GM19324 (cell line): ENCODE results near the gene EEF1G.
"Not testable (repeated sequence)": the region's sequence is repeated elsewhere in the genome, so short reads cannot be mapped to it uniquely, and the experiment has no call there.

ENCODE experiments used
- ATAC-seq: cut with Tn5 transposase; IDR thresholded peaks from one replicate; pipeline ENCODE4 v1.9.1; 2021; ENCODE audit warnings: mild to moderate bottlenecking, moderate library complexity; ENCODE audit not compliant: unreplicated experiment, low FRiP score

EEF1G gene

GRCh38 chr11:62580959-62581715 is 7.4 kb upstream of the EEF1G start:
- ATAC-seq = no peak

DNA sequence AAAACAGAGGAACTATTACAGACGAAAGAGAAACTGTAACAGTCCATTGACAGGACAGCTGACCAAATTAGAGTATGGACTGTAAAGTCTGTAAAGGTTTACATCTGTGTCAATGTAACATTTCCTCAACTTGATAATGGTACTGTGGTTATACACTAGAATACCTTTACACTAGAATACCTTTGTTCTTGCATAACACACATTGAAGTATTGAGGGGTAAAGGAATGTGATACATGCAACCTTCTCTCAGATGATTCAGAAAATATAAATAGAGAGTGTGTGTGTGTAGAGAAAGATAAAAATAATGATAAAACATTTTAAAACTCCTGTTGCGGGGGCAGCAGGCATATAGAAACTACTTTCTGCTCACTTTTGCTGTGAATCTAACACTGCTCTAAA is 5.6 kb upstream of the EEF1G start:
- no peak for ATAC-seq

DNA sequence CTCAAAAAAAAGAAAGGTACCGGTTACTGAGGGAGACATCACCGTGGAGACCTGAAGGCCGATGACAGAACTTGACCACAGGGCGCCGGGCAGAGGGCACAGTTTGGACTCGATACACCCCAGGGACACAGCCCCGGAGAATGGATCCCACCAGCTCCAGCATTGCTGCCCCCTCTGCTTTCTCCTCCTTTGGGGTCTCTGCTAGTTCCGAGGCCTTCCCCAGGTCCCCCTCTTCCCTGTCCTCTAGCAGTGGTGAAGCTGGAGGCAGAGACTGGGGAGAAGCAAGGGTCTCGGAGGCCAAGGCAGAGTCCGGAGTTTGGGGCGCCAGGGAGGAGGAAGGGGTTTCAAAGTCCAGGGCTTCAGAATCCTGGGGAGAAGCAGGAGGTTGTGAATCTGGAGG is 4.8 kb upstream of the EEF1G start:
- no peak for ATAC-seq

DNA sequence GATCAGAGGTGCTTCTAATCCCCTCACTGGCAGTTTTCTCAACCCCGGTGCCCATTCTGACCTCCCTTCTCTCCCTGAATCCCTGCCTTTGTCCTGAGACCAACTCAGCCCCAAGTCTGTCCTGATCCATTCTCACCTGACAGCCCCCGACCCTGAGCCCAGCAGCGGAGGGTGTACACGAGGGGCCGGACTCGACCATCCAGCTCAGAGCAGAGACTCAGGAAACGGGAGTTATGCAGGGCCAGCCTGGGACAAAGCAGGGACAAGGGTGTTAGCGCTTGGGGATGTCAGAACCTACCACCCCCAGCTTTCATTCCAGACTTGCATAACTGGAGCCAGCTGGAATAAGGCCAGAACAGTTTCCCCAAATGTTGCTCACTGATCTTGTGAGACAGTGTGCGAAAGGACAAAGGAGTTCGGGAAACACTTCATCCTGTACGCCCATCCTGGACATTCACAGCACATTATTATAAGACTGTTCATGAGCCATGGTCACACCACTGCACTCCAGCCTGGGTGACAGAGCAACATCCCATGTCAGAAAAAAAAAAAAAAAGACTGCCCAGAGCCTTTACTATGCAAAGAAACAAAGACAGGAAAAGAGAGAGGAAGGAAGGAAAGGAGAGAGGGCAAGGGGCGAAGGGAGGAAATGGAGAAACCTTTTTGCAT is 3.5 kb upstream of the EEF1G start:
- ATAC-seq = no peak

- ATAC-seq = no peak
Observed at GRCh38 chr11:62575837-62576236, 2.1 kb upstream of the EEF1G start.

GRCh38 chr11:62575156-62575555 is 1.5 kb upstream of the EEF1G start:
- ATAC-seq = no peak

- peak; percentile 14 for ATAC-seq
Observed at GRCh38 chr11:62574363-62575071, 826 bp upstream of the EEF1G start.

GRCh38 chr11:62573006-62573591 is 592 bp downstream of the EEF1G start:
- no peak for ATAC-seq

- no peak for ATAC-seq
Observed at GRCh38 chr11:62572431-62572830, 1.3 kb downstream of the EEF1G start.

- ATAC-seq = not testable (repeated sequence)
Observed at GRCh38 chr11:62571493-62571892, 2.2 kb downstream of the EEF1G start.

DNA sequence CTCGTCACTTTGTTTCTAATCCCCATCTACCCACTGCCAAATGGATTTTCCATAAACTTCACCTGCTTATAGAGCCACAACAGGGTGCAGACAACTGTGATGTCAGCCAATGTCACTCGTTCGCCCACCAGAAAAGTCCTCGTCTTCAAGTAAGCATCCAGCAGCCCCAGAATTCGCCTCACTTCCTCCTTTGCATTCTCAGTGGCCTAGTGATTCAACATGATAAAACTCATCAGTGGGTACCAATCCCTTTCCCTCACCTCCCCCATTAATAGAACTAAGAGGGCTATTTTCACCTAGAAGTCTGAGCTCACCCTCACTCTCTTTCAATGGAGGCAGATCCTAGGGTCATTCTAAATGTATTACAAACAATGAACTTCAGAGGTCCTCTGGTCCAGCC is 2.8 kb downstream of the EEF1G start:
- not testable (repeated sequence) for ATAC-seq

GRCh38 chr11:62569611-62570010 is 4.1 kb downstream of the EEF1G start:
- no peak for ATAC-seq

- ATAC-seq = no peak
Observed at GRCh38 chr11:62567018-62567633, 6.6 kb downstream of the EEF1G start.

DNA sequence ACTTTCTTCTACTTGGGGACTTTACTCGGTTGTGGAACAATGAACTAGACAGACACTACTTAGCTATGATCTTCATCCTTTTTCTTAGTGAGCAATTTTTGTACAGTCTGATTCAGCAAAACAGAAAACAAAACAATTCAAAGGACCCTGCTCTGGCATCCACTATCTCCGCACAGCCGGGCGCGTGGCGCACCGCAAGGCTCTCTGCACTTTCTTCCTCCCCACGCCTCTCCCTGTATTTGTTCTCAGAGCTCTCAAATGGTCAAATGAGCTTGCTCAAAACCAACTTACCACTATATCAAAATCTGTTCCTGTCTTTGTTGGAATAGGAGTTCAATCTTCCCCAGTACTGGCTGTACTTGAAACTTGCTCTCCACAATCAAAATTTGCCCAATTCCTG is 7.4 kb downstream of the EEF1G start:
- no peak for ATAC-seq

- no peak for ATAC-seq
Observed at GRCh38 chr11:62565100-62565802, 8.4 kb downstream of the EEF1G start.

GRCh38 chr11:62561677-62562230 is 11.9 kb downstream of the EEF1G start:
- not testable (repeated sequence) for ATAC-seq

GRCh38 chr11:62560566-62561103 is 13.1 kb downstream of the EEF1G start:
- ATAC-seq = no peak

GRCh38 chr11:62559626-62560025 is 14.1 kb downstream of the EEF1G start:
- not testable (repeated sequence) for ATAC-seq

- no peak for ATAC-seq
Observed at GRCh38 chr11:62559204-62559603, 14.5 kb downstream of the EEF1G start.
